ENCODE data around the gene THEM4. TPM values are rescaled to one million over a fixed set of nuclear protein-coding genes. Genes with fewer than 3 reads are reported as not detected.

THEM4 gene
- total and polyA plus RNA-seq, 2 donors (not counting 1 experiment from before 2014, with no cell fraction given) = 15.0 to 16.1 TPM

- POLR2A ChIA-PET = no interaction called here
- intact Hi-C loops (cut with micrococcal nuclease) = no loop called here
- 100% methylated on average over 2 of the region's 5 CpGs for WGBS (ENCODE audit: insufficient coverage)
- H2AFZ ChIP-seq (ENCODE audit: insufficient read depth, low read depth, low read length, poor library complexity, severe bottlenecking) = no peak overlapping the region
- H3K27ac Mint-ChIP-seq = no peak overlapping the region
- no peak for DNase-seq
- no peak overlapping the region for H3K9ac ChIP-seq (ENCODE audit: low read length)
- no peak overlapping the region for H3K27ac ChIP-seq (ENCODE audit: low read length in 2 of 2)
- no peak overlapping the region for H3K4me3 Mint-ChIP-seq
- H3K27me3 Mint-ChIP-seq = peaks cover 5% of the 10 kb centered on the region
- no peak overlapping the region for H3K4me2 ChIP-seq (replicated peaks; ENCODE audit: low read depth, low read length, poor library complexity, severe bottlenecking)
- no peaks in the 10 kb centered on the region for H3K9me3 ChIP-seq (ENCODE audit: control extremely low read depth in 1 of 3, control insufficient read depth in 2 of 3, insufficient read depth in 1 of 3, low read length in 2 of 3)
- CTCF ChIA-PET = interaction anchor here (1.1 kb wide), 1 partner anchor 11 kb away, joined by 3 read pairs; no protein-coding TSS in a partner anchor
- H3K36me3 ChIP-seq (replicated peaks in 1 of 2; ENCODE audit: control extremely low read depth in 1 of 2, control insufficient read depth in 1 of 2, extremely low read depth in 1 of 2, insufficient read depth in 2 of 2, low read length in 1 of 2) = peaks cover 0 to 6% of the 10 kb centered on the region in 2 experiments
- H3K4me1 Mint-ChIP-seq = no peaks in the 10 kb centered on the region
- no peaks in the 10 kb centered on the region for H3K4me1 ChIP-seq (ENCODE audit: control insufficient read depth in 2 of 2, insufficient read depth in 2 of 2, low read length in 2 of 2)
- ATAC-seq (ENCODE audit: low read depth) = no peak
- H3K9me3 Mint-ChIP-seq (ENCODE audit: insufficient read depth) = no peaks in the 10 kb centered on the region
- no peak for TF ChIP-seq EZH2 (IDR thresholded peaks at IDR 0.05; ENCODE audit: borderline replicate concordance, insufficient read depth, low read depth, low read length, poor library complexity, severe bottlenecking)
- TF ChIP-seq CTCF (IDR thresholded peaks at IDR 0.05) = no peak
- H3K27me3 ChIP-seq (replicated peaks in 1 of 4; ENCODE audit: control extremely low read depth in 1 of 4, control insufficient read depth in 3 of 4, insufficient read depth in 4 of 4, low read length in 3 of 4) = no peaks in the 10 kb centered on the region
- no peak overlapping the region for H3K4me3 ChIP-seq (ENCODE audit: control extremely low read depth in 1 of 5, extremely low read depth in 1 of 5, insufficient read depth in 1 of 5, low read depth in 2 of 5, low read length in 4 of 5)
- H4K20me1 ChIP-seq (ENCODE audit: control insufficient read depth, insufficient read depth, low read length, poor library complexity, severe bottlenecking) = no peaks in the 10 kb centered on the region
- H3K79me2 ChIP-seq (ENCODE audit: control insufficient read depth, insufficient read depth, low read length) = no peaks in the 10 kb centered on the region
These were observed 37.9 kb downstream of the THEM4 start for GRCh38 chr1:151871284-151872030.

GRCh38 chr1:151868486-151868885 lies 40.8 kb downstream of the THEM4 start:
- Mint-ChIP-seq H3K27ac (no peak overlapping the region), H3K9me3 (ENCODE audit: insufficient read depth) (no peaks in the 10 kb centered on the region), H3K4me3 (no peak overlapping the region), H3K4me1 (no peaks in the 10 kb centered on the region), H3K27me3 (peaks cover 16% of the 10 kb centered on the region)
- Histone ChIP-seq H3K4me2 (replicated peaks; ENCODE audit: low read depth, low read length, poor library complexity, severe bottlenecking) (no peak overlapping the region), H3K27me3 (replicated peaks in 1 of 4; ENCODE audit: control extremely low read depth in 1 of 4, control insufficient read depth in 3 of 4, insufficient read depth in 4 of 4, low read length in 3 of 4) (no peaks in the 10 kb centered on the region), H4K20me1 (ENCODE audit: control insufficient read depth, insufficient read depth, low read length, poor library complexity, severe bottlenecking) (no peaks in the 10 kb centered on the region), H3K27ac (ENCODE audit: low read length in 2 of 2) (no peak overlapping the region), H3K79me2 (ENCODE audit: control insufficient read depth, insufficient read depth, low read length) (no peaks in the 10 kb centered on the region), H3K9me3 (ENCODE audit: control extremely low read depth in 1 of 3, control insufficient read depth in 2 of 3, insufficient read depth in 1 of 3, low read length in 2 of 3) (no peaks in the 10 kb centered on the region), H3K4me3 (ENCODE audit: control extremely low read depth in 1 of 5, extremely low read depth in 1 of 5, insufficient read depth in 1 of 5, low read depth in 2 of 5, low read length in 4 of 5) (no peak overlapping the region), H3K4me1 (ENCODE audit: control insufficient read depth in 2 of 2, insufficient read depth in 2 of 2, low read length in 2 of 2) (no peaks in the 10 kb centered on the region), H3K36me3 (replicated peaks in 1 of 2; ENCODE audit: control extremely low read depth in 1 of 2, control insufficient read depth in 1 of 2, extremely low read depth in 1 of 2, insufficient read depth in 2 of 2, low read length in 1 of 2) (no peaks in the 10 kb centered on the region), H2AFZ (ENCODE audit: insufficient read depth, low read depth, low read length, poor library complexity, severe bottlenecking) (no peak overlapping the region), H3K9ac (ENCODE audit: low read length) (no peak overlapping the region)
- no peak for TF ChIP-seq CTCF (IDR thresholded peaks at IDR 0.05)
- no peak for TF ChIP-seq EZH2 (IDR thresholded peaks at IDR 0.05; ENCODE audit: borderline replicate concordance, insufficient read depth, low read depth, low read length, poor library complexity, severe bottlenecking)
- WGBS (ENCODE audit: insufficient coverage) = no CpG with 5 or more reads among the region's 3 CpGs
- POLR2A ChIA-PET = no interaction called here
- CTCF ChIA-PET = interaction anchor here (0.5 kb wide), 1 partner anchor 132 kb away, joined by 3 read pairs; no protein-coding TSS in a partner anchor
- no peak for DNase-seq
- intact Hi-C loops (cut with micrococcal nuclease) = no loop called here
- no peak for ATAC-seq (ENCODE audit: low read depth)

All from B cell (primary cell).